Activated CD4-positive, alpha-beta T cell treated with anti-CD3 and anti-CD28 coated beads for 4 hours (primary cell): Measurements from ENCODE around the gene PRPS2.

ENCODE experiments used
- DNase-seq, 2 donors: peaks; one replicate each; pipeline ENCODE4 v3.0.0-alpha.2; 2020

PRPS2 gene

GRCh38 chrX:12819222-12819621, 28.0 kb downstream of the PRPS2 start:
- DNase-seq, result no peak

GRCh38 chrX:12820737-12821136, 29.5 kb downstream of the PRPS2 start:
- DNase-seq, result no peak

GRCh38 chrX:12824944-12825343, 33.7 kb downstream of the PRPS2 start:
- no peak for DNase-seq

GRCh38 chrX:12825801-12826200, 34.6 kb downstream of the PRPS2 start:
- no peak for DNase-seq

- no peak for DNase-seq
Observed at GRCh38 chrX:12843061-12843667, 52.0 kb downstream of the PRPS2 start.

GRCh38 chrX:12843668-12844279, 52.6 kb downstream of the PRPS2 start:
- DNase-seq, result no peak

GRCh38 chrX:12844319-12844718, 53.1 kb downstream of the PRPS2 start:
- DNase-seq, result no peak

GRCh38 chrX:12865359-12865758, 74.1 kb downstream of the PRPS2 start:
- no peak for DNase-seq

- DNase-seq, result no peak
Observed at GRCh38 chrX:12866451-12867377, 75.5 kb downstream of the PRPS2 start, which contains the start of gene TLR7. TLR7 (plus strand) TSS chrX:12867072; CDS start chrX:12867579, 507 bp downstream.

GRCh38 chrX:12867685-12868084, 76.5 kb downstream of the PRPS2 start:
- DNase-seq, result no peak

- no peak for DNase-seq
Observed at GRCh38 chrX:12868747-12869146, 77.5 kb downstream of the PRPS2 start.

- DNase-seq, result no peak
Observed at GRCh38 chrX:12871257-12871656, 80.0 kb downstream of the PRPS2 start.

GRCh38 chrX:12872741-12873140, 81.5 kb downstream of the PRPS2 start:
- no peak for DNase-seq
